Measurements from ENCODE around the gene CRKL. TPM values are rescaled to one million over a fixed set of nuclear protein-coding genes. Genes with fewer than 3 reads are reported as not detected.
A peak's percentile ranks its signal among the peaks of the same experiment; 100 is the strongest.

CRKL gene
- polyA plus RNA-seq, 3 donors: 26.0 to 37.5 (median 29.4) TPM

DNA sequence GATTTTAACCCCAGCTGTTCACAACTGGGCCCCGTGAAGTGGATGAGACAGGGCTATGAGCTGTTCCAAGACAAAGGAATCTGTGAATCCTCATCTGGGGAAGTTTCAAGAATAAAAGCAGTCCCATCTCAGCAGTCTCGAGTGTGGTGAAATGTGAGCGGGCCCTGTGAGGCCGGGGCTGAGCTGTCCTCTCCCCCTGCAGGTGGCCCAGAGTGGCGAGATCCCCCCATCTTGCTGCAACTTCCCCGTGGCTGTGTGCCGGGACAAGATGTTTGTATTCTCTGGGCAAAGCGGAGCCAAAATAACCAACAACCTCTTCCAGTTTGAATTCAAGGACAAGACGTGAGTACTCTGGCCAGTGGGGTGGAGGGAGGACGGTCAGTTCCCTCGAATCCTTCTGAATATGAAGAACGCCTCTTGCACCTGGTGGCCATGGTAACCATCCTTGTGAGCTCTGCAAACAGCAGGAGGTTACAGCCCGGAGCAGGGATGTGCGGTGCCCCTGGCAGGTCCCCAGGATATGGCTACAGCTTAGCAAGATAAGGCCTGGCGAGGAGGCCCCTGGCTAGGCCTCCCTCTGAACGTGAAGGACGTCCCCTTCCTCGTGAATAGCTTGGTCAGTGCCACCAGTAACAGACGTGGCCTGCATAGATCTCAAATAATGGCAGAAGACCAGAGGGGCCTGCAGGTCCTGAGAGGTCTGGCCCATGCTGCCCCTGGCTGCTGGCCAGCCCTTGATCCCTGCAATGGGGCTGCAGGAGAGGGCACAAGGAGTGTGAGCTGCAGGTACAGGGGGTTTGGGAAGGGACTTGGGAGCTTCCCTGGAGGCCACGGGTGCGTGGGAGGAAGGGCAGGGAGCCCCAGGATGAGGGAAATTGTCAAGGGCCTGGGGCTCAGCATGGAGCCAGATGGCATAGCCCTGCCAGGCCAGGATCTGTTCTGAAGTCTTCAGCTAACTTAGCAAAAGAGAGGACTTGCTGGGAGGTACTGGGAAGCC, 73.3 kb downstream of the CRKL start:
- Histone ChIP-seq H3K9me3 (replicated peaks in 1 of 2; ENCODE audit: control insufficient read depth in 1 of 2, insufficient read depth in 1 of 2, low read length in 2 of 2) (no peaks in the 10 kb centered on the region), H3K36me3 (replicated peaks in 1 of 2; ENCODE audit: control insufficient read depth in 1 of 2, insufficient read depth in 2 of 2, low read length in 2 of 2) (peaks cover 70 to 95% of the 10 kb centered on the region in 2 donors), H3K4me3 (replicated peaks in 1 of 3; ENCODE audit: low read depth in 2 of 3, low read length in 3 of 3) (no peak overlapping the region), H2AFZ (ENCODE audit: insufficient read depth, low read depth, low read length, poor library complexity, severe bottlenecking) (no peak overlapping the region), H4K20me1 (ENCODE audit: insufficient read depth, low read length) (no peaks in the 10 kb centered on the region), H3K79me2 (ENCODE audit: insufficient read depth, low read length) (no peaks in the 10 kb centered on the region), H3K9ac (ENCODE audit: insufficient read depth, low read length, poor library complexity, severe bottlenecking) (no peak overlapping the region), H3K4me2 (replicated peaks; ENCODE audit: extremely low read depth, low read length, poor library complexity, severe bottlenecking) (no peak overlapping the region), H3K27me3 (ENCODE audit: control insufficient read depth in 2 of 2, insufficient read depth in 2 of 2, low read length in 2 of 2) (no peaks in the 10 kb centered on the region), H3K27ac (ENCODE audit: low read depth in 1 of 2, low read length in 2 of 2) (no peak overlapping the region), H3K4me1 (ENCODE audit: control insufficient read depth in 1 of 2, insufficient read depth in 2 of 2, low read length in 2 of 2) (no peaks in the 10 kb centered on the region)
- 89% methylated on average over 19 of the region's 21 CpGs for WGBS (ENCODE audit: insufficient coverage)
- TF ChIP-seq, protein P1, sequence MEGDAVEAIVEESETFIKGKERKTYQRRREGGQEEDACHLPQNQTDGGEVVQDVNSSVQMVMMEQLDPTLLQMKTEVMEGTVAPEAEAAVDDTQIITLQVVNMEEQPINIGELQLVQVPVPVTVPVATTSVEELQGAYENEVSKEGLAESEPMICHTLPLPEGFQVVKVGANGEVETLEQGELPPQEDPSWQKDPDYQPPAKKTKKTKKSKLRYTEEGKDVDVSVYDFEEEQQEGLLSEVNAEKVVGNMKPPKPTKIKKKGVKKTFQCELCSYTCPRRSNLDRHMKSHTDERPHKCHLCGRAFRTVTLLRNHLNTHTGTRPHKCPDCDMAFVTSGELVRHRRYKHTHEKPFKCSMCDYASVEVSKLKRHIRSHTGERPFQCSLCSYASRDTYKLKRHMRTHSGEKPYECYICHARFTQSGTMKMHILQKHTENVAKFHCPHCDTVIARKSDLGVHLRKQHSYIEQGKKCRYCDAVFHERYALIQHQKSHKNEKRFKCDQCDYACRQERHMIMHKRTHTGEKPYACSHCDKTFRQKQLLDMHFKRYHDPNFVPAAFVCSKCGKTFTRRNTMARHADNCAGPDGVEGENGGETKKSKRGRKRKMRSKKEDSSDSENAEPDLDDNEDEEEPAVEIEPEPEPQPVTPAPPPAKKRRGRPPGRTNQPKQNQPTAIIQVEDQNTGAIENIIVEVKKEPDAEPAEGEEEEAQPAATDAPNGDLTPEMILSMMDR (IDR thresholded peaks at IDR 0.05): no peak
- DNase-seq: no peak
- peaks cover 57 to 83% of the 10 kb centered on the region in 2 donors for H3K36me3 Mint-ChIP-seq
- no peaks in the 10 kb centered on the region for H3K9me3 Mint-ChIP-seq
- no peak overlapping the region for H3K4me3 Mint-ChIP-seq
- H3K4me1 Mint-ChIP-seq: no peaks in the 10 kb centered on the region
- H3K27ac Mint-ChIP-seq: peak overlapping the region in 3 of 7 donors; percentile 7 to 42 (median 13)
- intact Hi-C loops (cut with micrococcal nuclease): no loop called here
- H3K27me3 Mint-ChIP-seq (ENCODE audit: low read depth in 3 of 3): peaks cover 0 to 5% (median 3%) of the 10 kb centered on the region in 3 donors

DNA sequence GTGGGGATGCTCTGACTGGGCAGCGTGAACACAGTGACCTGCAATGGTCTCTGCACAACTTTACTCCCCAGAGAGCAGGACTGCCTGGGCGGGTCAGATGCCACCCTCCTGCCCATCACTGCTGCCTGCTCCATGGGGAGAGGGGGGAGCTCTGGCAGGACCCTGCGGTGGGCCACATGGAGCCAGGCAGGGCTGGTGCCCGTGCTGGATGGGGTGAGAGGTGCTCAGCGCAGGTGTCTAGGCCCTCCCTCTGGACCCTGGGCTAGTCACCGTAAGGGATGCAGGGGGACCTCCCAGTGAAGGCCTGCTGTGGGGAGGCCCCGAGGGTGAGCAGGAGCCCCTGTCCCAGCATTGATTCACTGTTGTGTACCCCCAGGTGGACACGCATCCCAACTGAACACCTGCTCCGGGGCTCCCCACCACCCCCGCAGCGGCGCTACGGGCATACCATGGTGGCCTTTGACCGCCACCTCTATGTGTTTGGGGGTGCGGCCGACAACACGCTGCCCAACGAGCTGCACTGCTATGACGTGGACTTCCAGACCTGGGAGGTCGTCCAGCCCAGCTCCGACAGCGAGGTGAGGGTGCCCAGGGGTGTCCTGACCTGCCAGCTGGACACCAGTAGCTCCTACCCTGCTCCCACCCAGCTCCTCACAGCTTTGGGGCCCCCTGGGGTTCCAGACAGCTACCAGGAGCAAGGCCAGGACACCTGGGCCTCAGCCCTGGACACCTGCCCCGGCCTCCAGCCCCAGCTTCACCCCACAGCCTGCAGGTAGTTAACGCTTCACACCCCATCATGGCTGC, 74.2 kb downstream of the CRKL start:
- Mint-ChIP-seq H3K27ac (peak overlapping the region in 2 of 7 donors; percentile 18 to 42), H3K9me3 (no peaks in the 10 kb centered on the region), H3K36me3 (peaks cover 56 to 83% of the 10 kb centered on the region in 2 donors), H3K4me3 (no peak overlapping the region), H3K4me1 (no peaks in the 10 kb centered on the region), H3K27me3 (ENCODE audit: low read depth in 3 of 3) (peaks cover 0 to 5% (median 3%) of the 10 kb centered on the region in 3 donors)
- H3K4me3 ChIP-seq (replicated peaks in 1 of 3; ENCODE audit: low read depth in 2 of 3, low read length in 3 of 3): no peak overlapping the region
- no peaks in the 10 kb centered on the region for H3K4me1 ChIP-seq (ENCODE audit: control insufficient read depth in 1 of 2, insufficient read depth in 2 of 2, low read length in 2 of 2)
- 94% methylated on average over 23 of the region's 24 CpGs for WGBS (ENCODE audit: insufficient coverage)
- intact Hi-C loops (cut with micrococcal nuclease): no loop called here
- no peaks in the 10 kb centered on the region for H3K79me2 ChIP-seq (ENCODE audit: insufficient read depth, low read length)
- H3K4me2 ChIP-seq (replicated peaks; ENCODE audit: extremely low read depth, low read length, poor library complexity, severe bottlenecking): no peak overlapping the region
- H3K36me3 ChIP-seq (replicated peaks in 1 of 2; ENCODE audit: control insufficient read depth in 1 of 2, insufficient read depth in 2 of 2, low read length in 2 of 2): peaks cover 68 to 95% of the 10 kb centered on the region in 2 donors
- H3K9me3 ChIP-seq (replicated peaks in 1 of 2; ENCODE audit: control insufficient read depth in 1 of 2, insufficient read depth in 1 of 2, low read length in 2 of 2): no peaks in the 10 kb centered on the region
- H4K20me1 ChIP-seq (ENCODE audit: insufficient read depth, low read length): no peaks in the 10 kb centered on the region
- no peaks in the 10 kb centered on the region for H3K27me3 ChIP-seq (ENCODE audit: control insufficient read depth in 2 of 2, insufficient read depth in 2 of 2, low read length in 2 of 2)
- no peak overlapping the region for H2AFZ ChIP-seq (ENCODE audit: insufficient read depth, low read depth, low read length, poor library complexity, severe bottlenecking)
- TF ChIP-seq, protein P1 (IDR thresholded peaks at IDR 0.05): no peak
- DNase-seq: no peak
- H3K9ac ChIP-seq (ENCODE audit: insufficient read depth, low read length, poor library complexity, severe bottlenecking): no peak overlapping the region
- no peak overlapping the region for H3K27ac ChIP-seq (ENCODE audit: low read depth in 1 of 2, low read length in 2 of 2)

All from CD14-positive monocyte (primary cell).